ENCODE results near the gene SIK1.
"Not testable (repeated sequence)": the region's sequence is repeated elsewhere in the genome, so short reads cannot be mapped to it uniquely, and the experiment has no call there.

The SIK1 gene

DNA sequence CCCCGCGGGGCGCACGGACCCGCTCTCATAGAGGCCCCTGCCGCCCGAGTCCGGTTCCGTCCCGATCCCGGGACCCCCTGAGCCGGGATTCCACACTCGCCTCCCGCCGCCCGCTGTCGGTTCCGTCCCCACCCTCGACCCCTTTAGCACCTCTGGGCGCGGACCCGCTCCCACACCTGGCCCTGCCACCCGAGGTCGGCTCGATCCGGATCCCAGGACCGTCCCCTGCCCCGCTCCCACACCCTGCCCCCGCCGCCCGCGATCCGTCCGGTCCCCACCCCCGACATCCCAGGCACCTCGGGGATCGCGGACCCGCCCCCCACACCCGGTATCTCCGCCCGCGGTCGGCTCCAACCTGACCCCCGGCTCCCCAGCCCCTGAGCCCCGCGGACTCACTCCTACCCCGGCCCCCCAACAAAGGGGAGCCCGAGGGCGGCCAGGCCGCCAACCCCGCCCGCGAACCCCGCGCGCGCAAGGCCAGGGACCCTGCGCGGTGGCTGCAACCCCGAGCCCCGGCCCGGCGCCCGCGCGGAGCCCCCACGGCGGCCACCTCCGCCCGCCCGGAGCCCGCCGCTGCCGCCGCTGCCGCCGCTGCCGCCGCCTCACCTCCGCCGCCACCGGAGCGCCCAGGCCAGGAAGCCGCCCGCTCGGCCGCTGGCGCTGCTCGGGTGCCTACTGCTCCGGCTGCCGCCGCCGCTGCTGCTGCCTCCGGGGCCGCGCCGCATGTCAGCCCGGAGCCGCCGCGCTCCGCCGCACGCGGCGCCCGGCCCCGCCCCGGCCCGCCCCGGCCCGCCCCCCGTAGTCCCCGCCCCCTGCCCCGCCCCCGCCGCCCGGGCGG is at the start of gene SIK1:
Gene SIK1, minus strand, starts transcription at position 728 of the 838 bp plus-strand sequence. CDS start 953 bp downstream, outside the sequence.
- FAIRE-seq = not testable (repeated sequence)

DNA sequence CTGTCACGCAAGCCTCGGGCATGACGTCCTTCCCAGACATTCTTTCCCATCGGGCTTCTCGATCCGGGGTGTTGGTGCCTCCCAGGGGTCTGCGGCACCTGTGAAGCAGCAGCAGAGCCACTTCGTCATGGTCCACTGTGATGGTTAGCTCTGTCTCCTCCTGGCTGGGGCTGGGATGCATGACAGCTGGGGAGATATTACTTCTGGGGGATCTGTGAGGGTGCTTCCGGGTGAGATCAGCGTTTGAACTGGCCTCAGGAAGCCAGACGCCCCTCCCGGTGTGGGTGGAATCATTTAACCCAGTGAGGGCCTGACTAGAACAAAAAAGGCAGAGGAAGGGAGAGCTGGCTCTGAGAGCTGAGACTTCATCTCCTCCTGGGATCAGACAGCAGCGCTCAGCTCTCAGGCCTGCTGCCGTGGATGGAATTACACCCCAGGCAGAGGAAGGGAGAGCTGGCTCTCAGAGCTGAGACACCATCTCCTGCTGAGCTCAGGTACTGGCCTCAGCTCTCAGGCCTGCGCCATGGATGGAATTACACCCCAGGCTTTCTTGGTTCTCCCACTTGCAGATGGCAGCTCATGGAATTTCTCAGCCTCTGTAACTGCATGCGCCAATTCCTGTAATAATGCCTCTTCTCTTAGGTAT is 44.8 kb upstream of the SIK1 start:
- FAIRE-seq = not testable (repeated sequence)

- not testable (repeated sequence) for FAIRE-seq
Measured at GRCh38 chr21:43469719-43470458, 43.0 kb upstream of the SIK1 start.

DNA sequence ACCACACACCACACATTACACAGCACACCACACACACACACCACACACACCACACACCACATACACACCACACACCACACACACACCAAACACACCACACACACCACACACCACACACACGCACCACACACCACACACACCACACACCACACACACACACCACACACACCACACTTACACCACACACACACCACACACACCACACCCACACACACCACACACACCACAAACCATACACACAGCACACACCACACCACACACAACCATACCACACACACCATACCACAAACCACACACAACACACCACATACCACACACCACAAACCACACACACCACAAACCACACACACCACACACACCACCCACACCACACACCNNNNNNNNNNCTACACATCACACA is 40.9 kb upstream of the SIK1 start:
- FAIRE-seq = no peak

DNA sequence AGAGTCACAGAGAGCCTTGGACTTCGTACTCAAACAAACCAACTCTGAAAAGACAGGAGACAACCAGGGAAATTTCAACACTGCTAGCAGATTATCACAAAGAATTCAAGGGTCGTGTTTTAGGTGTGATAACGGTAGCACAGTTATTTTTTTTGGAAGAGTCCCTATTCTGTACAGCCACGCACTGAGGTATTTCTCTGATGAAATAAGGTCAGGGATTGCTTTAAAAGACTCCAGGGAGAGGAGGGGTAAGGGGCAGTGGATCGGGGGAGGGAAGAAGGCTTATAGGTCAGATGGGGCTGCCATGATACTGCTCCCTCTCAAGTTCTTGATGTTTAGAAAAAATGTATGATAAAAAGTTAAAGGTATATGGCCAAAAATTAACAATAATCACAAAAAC is 38.2 kb upstream of the SIK1 start:
- FAIRE-seq = not testable (repeated sequence)

GRCh38 chr21:43463498-43464261 is 36.7 kb upstream of the SIK1 start:
- FAIRE-seq = not testable (repeated sequence)

GRCh38 chr21:43462932-43463331 is 36.0 kb upstream of the SIK1 start:
- not testable (repeated sequence) for FAIRE-seq

- FAIRE-seq = not testable (repeated sequence)
Measured at GRCh38 chr21:43460475-43460874, 33.5 kb upstream of the SIK1 start.

DNA sequence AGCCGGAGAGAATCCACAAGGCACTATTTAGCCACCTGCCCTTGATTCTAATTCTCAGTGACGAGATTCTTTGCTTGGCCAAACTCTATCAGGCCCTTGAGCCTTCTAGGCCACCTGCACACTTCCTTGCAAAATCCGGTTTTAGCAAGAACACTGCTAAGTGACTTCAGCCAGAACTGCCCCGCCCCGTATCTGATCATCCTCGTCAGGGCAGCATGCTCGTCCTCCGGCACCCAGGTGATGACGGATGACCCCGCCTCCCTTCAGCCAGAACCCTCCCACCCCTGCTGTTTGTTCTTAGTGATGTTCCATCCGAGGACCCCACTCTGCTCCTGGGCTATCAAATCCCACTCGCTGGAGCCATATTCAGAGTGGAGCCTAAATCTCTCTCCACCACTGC is 32.1 kb upstream of the SIK1 start:
- not testable (repeated sequence) for FAIRE-seq

DNA sequence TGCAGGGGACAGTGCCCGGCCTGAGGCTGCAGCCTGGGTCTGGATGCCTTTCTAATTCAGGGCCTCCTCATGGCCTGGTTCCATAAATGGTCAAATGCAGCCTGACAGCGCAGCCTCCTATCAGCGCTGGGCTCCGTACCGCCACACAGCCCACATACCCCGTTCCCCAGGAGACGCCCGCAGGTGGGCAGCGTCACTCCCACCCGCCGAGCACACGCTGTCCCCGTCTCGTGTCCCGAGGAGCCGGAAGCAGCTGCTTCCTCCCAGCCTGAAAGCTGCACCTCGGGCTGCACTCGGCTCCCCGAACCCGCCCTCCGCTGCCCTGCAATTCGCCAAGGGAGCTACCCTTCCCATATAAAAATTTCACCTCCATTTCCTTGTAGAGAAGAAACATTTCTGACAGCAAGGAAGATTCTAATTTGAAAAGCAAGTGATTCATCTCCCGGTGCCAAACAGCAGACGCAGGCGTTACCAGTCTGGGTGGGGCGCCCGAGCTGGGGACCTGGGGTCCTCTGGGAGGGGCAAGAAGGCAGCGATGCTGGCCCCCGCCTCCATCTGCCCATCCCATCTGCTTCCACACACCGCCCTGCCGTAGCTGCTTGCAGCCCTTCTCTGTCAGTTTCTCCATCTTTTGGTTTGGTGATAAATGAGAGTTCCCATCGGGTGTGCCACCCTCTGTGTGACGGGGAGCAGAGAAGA is 29.8 kb upstream of the SIK1 start:
- FAIRE-seq = not testable (repeated sequence)

GRCh38 chr21:43455717-43456116 is 28.8 kb upstream of the SIK1 start:
- FAIRE-seq = not testable (repeated sequence)

DNA sequence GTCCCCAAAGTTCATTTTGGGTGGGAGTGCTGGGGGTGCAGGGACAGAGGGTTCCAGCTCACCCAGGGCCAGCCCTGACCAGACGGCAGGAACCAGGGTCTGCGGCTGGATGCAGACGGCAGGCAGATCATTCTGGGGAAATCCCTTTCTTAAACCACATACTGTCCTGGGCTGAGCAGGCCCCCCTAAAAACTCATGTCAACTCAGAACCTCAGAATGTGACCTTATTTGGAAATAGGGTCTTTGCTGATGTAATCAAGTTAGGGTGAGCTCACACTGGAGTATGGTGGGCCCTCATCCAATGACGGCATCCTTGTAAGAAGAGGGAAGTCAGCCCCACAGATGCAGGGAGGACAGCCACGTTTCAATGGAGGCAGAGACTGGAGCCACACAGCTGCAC is 27.2 kb upstream of the SIK1 start:
- FAIRE-seq = not testable (repeated sequence)

DNA sequence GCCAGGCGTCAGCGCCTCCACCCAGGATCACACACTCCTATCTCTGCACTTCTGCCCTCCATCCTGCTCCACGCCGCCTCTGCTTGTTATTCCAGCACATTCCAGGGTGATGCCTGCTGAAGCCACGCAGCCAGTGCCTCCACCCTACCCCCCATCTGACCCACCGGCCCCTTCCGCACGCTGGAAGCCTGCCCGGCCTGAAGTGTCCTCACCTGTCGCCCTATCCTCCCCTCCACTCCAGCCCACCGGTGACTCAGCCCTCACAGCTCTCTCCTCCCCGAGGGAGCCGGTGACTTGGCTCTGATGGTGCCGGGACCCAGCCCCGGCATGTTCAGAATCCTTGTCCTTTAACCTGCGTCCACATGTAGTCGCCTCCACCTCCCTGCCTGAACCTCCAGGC is 24.9 kb upstream of the SIK1 start:
- not testable (repeated sequence) for FAIRE-seq

DNA sequence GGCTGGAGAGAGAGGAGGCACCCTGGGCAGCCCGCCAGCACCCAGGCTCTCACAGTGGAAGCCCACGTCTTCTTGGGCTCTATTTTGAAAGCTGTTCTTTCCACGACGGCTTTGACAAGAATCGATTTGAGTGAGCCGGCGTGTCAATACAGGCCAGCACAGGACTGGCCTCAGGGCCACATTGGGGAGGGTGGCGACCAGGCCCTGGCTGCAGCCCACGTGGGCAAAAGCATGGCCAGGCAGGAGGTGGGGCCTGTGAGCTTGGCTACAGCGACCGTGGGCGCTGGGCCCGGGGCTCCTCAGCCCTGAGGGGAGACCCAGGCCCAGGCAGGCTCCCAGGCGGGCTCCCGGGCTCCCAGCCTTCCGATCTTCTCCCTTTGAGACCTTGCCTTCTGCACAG is 23.4 kb upstream of the SIK1 start:
- not testable (repeated sequence) for FAIRE-seq

DNA sequence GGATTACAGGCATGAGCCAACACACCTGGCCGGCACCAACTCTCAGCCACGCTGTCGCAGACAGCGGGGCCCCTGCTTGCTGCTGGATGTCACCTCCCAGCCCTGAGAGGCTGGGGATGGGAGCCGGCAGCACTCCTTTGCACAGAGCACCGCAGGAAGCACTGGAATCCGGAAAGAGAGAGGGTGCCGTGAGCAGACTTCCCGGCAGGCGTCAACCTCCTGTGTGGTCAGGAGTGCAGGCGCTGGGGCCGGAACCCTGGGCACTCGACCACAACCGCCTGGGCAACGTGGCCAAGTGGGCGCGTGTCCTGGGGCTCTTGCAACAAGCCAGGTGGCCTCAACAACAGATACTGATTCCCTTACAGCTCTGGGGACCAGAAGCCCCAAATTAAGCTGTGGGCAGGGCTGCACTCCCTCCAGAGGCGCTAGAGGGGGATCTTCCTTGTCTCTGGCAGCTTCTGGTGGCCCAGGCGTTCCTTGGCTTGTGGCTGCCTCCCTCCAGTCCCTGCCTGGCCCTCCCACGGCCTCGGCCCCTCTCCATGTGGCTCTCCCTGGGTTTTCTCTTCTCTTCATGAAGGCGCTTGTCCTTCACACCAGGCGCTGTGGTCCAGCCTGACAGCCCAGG is 20.5 kb upstream of the SIK1 start:
- not testable (repeated sequence) for FAIRE-seq

DNA sequence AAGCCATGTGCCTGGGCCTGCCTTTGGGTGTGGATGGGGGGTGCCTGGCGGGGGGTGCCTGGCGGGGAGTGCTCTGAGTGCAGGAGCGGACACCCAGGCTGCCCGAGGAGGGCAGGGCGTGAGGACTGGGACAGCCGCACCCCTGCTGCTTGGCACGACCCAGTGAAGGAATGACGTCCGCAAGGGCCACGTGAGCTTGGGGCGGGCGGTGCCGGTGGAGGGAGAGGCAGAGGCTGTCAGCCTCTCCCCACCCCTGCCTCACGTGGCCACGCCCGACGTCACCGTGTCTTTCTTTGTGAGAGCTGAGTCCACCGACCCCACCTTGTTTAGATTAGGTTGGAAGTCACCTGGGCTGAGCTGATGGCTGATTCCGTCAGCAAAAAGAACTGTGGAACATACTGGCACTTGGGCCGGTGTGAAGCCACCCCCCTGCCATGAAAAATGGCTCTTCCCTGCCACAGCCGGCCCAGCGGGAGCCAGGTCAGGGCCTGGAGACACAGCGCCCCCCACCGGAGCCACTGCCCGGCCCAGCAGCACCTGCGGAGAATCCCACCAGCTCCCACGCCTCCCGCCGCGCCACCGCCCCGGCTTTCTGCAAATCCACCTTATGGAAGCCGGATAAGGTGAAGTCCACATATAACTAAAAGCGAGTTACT is 19.5 kb upstream of the SIK1 start:
- FAIRE-seq = not testable (repeated sequence)

GRCh38 chr21:43444524-43444923 is 17.6 kb upstream of the SIK1 start:
- not testable (repeated sequence) for FAIRE-seq

DNA sequence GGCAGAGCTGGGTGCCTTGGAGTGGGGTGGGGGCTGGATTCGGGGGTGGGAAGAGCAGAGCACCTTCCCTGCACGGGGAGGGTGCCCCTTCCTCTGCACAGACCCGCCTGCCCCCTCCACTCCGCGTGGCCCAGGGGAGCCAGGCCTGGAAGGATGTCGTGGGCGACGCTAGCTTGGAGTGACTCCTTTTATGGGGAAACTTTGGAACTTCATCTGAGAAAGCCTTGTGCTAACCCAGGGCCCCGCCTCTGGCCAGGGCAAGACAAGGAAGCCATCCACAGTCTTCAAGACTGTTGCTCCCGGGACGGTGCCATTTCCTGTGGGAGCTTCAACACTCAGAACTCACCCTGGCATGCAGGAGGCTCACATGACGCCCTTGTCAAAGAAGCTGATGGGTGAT is 15.6 kb upstream of the SIK1 start:
- not testable (repeated sequence) for FAIRE-seq

DNA sequence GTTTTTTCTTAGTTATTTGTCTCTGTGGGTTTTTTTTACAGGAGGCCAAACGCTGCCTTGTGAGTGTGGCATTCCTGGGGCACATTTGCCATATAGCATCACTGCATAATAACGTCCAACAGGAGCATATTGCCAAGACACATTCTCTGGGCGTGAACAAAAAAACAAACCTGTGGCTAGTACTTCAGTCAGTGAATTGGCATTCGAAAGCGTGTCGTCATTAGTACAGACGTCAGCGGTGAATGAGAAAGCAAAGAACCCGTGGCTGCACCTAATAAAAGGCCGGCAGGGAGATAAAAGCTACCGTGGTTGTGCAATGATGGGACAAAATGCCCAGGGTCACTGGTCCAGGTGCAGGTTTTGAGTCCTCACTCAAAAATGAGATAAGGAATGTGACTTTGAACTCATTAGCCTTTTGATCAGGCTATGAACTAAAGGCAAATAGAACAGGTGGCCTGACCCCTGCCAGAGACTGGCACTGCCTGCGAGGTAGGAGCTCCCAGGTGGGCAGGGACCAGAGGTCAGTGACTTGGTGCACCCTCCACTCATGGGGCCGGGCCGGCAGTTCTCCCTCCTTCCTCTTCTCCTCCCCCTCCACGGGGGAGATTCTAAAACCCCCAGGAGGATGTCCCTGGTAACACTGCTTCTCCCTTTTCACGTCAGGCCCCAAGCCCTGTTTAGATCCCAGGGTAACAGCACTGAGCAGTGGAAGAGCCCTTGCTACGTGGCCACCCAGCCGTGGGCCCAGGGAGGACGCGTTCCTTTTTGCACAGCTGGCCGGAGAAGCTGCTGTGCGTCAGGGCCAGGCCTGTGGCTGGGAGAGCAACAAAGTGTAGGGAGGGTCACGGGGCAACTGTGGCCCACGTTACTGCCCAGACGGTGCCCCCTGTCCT is 14.2 kb upstream of the SIK1 start:
- not testable (repeated sequence) for FAIRE-seq
